H1 (cell line): ENCODE results near the gene AFF2. TPM values are rescaled to one million over a fixed set of nuclear protein-coding genes. Genes with fewer than 3 reads are reported as not detected.

Source experiments
- CHD1 ChIP-seq: IDR thresholded peaks from 2 replicates; pipeline ENCODE4 v1.6.1; 2012; ENCODE audit warnings: low read depth, low read length, improper control_type of control experiment
- NANOG ChIP-seq: IDR thresholded peaks from 2 replicates; pipeline ENCODE4 v1.6.1; 2011; ENCODE audit warnings: low read length, low read depth, mild to moderate bottlenecking, inconsistent platforms; ENCODE audit not compliant: insufficient read depth, poor library complexity, severe bottlenecking
- polyA plus RNA-seq, 7 experiments: library from polyadenylated mRNA; depleted of rRNA in 3 of 7; stranded (reverse) in 5 of 7; unstranded in 2 of 7; fragments of >200 nt in 5 of 7; fragments of 200-250 nt in 2 of 7; gene quantifications; 1 replicate in 5 of 7; 2 replicates in 1 of 7; 4 replicates in 1 of 7; pipeline versions ENCODE4 v1.2.1 to v1.2.3, GENCODE V29; 2011 to 2013; ENCODE audit warnings: missing spikeins in 2 of 7, mixed read lengths in 2 of 7
- total RNA-seq: library from RNA; stranded (reverse); fragmentation: NEBNext Ultra II Directional; extraction: Animal tissue kit (Norgen Biotek cat#: 25700); gene quantifications from 2 replicates; pipeline ENCODE4 v1.2.1, GENCODE V29; 2021

AFF2 gene
- total and polyA plus RNA-seq, 2 of the 8 experiments (the other 6 are each of a cell fraction or from before 2014, with no cell fraction given): 2.0 to 7.3 TPM

- TF ChIP-seq NANOG: no peak
- no peak for TF ChIP-seq CHD1
- TF ChIP-seq, all 59 proteins: peak for 0
Measured at GRCh38 chrX:148500423-148501385, at the start of gene AFF2 (continued).
